ENCODE results near the gene KCNQ1.

Gene KCNQ1

DNA sequence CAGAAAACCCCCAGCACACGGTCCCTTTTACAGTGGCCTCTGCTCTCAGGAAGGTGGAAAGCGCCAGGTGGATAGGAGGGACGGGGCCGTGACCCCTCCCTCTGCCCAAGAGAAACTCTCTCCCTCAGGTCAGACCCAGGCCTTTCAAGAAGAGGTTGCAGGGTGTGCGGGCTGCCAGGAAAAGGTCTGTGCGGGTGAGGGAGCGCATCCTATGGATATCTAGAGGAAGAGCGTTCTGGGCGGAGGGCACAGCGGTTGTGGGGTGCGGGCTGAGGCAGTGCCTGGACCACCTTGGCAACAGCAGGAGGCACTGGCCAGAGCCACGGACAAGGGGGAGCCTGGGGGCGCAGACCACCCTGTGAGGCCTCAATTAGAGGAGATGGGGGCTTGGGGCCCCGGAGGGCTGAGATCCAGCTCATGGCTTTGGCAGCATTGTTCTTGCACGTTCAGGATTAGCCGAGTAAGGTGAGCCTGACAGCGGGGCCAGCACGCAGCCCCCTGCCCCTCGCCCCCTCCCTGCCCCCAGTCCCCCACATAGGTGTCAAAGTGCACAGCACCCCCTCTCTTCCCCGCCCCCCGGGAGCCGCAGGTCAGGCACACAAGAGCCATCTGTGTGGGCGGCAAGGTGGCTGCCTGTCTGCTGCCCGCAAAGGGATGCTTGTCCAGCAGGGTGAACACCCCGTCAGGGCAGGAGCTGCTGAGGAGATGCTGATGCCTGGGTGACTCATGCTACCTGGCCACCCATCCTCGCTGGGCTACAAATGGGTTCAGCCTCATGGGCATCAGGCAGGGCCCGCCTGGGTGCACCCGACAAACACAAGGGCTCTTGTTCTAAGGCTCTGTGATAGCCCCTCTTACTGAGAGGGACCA is 347.8 kb downstream of the KCNQ1 start:
- DNase-seq (ENCODE audit: low read depth, low spot score) = no peak
- H3K4me3 ChIP-seq (ENCODE audit: low read length) = no peak overlapping the region

DNA sequence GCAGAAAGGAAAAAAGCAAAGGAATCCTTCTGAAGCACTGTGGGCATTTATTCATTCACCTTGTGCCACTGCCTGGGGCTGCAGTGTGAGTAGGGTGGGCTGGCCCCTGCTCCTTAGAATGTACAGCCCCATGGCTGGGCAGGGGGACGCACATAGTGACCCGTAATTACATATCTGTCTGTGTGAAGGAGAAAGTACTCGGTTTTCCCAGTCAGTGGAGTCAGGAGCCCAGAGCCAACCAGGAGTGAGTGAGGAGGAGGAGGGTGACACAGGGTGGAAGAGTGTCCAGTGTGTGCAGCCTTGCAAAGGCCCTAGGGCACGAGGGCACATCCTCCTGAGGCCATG is 348.9 kb downstream of the KCNQ1 start:
- no peak for DNase-seq (ENCODE audit: low read depth, low spot score)
- H3K4me3 ChIP-seq (ENCODE audit: low read length) = no peak overlapping the region

DNA sequence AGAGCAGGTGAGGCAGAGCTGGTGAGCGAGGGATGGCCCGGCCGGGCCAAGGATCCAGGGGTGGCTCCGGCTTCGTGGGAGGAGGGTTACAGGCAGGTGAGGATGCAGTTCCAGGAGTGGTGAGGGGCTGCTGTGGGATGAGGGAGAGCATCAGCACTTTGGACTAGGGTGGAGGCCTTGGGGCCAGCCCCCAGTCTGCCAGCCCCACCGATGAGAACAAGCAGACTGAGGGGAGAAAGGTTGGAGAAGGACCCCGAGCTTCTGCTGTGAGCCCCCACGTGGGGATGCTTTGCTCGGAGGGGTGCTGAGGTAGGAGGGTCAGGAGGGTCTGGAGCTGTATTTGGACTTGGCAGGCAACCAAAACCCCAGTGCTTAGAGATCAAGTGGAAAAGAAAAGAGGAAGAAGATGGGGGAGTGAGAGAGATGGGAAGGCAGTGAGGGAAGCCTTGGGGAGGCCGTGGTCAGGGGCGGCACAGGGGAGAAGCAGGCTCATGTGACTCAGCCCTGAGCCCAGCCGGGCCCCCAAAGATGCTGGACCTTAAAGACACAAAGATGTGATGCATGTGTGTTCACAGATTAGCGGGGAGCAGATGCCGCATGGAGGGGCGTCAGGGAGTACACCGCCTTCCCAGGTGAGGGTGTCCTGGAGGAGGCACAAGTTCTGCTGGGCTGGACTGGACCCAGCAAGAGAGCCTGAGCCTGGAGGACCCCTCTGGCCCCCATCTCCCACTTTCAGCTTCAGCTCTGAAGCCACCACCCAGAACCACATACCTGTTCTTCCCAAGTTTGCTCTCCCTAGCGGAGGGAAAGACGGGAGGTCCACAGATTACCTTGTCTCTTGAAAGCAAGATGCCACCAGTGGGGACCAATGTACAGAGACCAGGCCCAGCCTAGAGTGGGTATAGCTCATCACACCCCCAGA is 349.5 kb downstream of the KCNQ1 start:
- DNase-seq (ENCODE audit: low read depth, low spot score) = no peak
- H3K4me3 ChIP-seq (ENCODE audit: low read length) = no peak overlapping the region

DNA sequence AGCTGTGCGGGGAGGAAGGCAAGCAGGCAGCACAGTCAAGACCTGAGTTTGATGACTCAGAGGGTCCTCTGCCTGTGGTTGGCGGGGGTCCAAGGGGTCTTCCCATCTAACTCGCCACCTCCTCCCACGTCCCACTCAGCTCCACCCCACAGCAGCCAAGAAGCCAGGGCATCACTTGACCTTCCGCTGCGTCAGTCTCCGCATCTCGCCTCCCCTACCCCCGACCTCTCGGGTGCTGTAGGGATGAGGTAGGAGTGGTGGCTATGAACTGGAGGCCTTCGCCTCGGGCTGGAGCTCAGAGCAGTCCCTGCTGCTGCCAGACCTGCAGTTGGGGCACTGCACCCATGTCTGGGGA is 350.1 kb downstream of the KCNQ1 start:
- no peak for DNase-seq (ENCODE audit: low read depth, low spot score)
- H3K4me3 ChIP-seq (ENCODE audit: low read length) = no peak overlapping the region

DNA sequence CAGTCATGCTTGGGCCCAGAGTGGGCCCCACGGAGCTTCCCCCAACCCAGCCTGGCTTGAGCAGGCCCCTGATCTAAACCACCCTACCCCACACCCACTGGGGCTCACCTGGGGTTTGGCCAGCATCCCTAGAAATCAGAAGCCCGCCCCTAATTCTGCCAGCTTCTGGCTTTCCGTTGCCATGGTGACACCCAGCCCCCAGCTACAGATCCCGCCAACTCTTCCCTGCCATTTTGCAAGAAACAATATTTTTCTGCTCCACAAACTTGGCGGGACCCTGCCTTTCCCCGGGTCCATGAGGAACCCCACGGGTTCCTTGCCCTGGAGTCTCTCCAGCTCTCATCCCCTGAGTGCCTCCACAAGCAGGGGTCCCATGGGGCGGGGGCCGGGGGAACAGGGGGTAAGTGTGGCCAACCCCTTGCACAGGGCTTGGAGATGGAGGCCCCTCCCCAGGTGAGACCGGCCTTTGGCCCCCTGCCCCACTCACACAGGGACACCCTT is 350.7 kb downstream of the KCNQ1 start:
- no peak for DNase-seq (ENCODE audit: low read depth, low spot score)
- H3K4me3 ChIP-seq (ENCODE audit: low read length) = no peak overlapping the region

DNA sequence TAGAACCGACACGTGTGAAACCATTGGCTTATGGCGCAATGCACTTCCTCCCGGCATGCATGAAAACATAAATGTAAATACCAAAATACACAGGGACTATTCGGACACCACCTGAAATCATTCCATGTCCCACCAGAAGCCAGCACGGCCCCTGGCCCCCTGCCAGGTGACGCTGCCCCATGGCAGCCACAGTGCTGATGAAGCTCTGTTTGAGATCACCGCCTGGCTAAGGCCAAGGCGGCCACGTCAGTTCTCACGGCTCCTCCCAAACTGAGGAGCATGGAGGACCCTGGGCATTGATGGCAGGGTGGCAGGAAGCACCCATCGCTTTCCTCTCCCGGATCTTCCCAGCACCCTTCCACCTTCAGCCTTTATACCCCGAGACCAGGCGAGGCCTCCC is 351.3 kb downstream of the KCNQ1 start:
- DNase-seq (ENCODE audit: low read depth, low spot score) = no peak
- H3K4me3 ChIP-seq (ENCODE audit: low read length) = no peak overlapping the region

DNA sequence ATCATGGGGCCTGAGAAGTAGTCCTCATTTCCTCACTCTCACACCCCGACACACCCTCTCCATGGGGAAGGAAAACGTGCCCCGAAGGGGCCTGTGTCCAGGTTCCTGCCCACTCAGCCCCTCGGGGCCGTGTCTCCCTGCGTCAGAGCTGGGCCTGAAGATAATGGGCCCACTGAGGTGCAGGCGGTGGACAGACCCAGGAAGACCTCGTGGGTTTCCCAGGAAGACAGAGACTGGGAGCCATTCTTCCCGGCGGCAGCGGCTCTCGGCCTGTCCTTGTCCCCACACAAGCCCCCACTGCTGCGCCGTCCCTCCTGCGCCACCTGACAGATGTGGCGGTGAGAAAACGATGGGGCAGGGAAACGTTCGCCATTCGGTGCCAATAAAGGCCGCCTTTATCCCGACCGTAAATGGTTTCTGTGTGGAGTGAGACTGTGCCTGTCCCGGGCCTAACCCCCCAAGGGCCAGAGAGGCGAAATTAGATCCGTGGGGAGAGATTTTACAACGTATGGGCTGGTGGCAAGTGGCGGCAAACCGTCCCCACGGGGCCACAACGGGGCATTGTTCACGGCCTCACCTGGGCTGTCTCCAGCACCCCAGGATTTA is 351.8 kb downstream of the KCNQ1 start:
- no peak overlapping the region for H3K4me3 ChIP-seq (ENCODE audit: low read length)
- DNase-seq (ENCODE audit: low read depth, low spot score) = no peak

DNA sequence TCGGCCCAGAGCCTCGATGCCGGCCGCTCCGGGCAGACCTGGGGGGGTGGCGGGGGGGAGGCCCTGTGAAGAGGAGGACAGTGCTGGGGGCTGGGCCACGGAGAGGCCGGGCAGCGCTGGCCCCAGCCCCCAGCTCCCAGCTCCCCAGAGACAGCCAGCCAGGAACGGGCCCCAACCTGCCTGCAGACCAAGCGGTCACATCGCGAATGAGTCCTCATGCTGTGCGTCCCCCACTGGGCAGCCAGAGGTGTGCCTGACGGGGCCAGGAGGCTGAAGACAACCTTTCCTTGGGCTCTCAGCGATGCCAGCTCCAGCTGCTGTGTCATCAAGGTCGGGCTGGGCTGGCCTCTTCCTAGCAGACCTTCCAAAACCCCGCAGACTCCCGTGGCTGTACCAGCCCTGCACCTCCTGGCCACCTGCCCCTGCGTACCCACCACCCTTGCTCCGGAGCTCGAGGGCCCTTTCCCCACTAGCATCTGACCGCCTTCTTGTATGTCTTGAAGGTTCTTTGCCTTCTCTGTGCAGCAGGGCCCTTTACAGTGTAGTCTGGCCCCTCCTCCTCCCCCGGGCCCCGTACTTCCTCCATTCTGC is 352.4 kb downstream of the KCNQ1 start:
- no peak overlapping the region for H3K4me3 ChIP-seq (ENCODE audit: low read length)

DNA sequence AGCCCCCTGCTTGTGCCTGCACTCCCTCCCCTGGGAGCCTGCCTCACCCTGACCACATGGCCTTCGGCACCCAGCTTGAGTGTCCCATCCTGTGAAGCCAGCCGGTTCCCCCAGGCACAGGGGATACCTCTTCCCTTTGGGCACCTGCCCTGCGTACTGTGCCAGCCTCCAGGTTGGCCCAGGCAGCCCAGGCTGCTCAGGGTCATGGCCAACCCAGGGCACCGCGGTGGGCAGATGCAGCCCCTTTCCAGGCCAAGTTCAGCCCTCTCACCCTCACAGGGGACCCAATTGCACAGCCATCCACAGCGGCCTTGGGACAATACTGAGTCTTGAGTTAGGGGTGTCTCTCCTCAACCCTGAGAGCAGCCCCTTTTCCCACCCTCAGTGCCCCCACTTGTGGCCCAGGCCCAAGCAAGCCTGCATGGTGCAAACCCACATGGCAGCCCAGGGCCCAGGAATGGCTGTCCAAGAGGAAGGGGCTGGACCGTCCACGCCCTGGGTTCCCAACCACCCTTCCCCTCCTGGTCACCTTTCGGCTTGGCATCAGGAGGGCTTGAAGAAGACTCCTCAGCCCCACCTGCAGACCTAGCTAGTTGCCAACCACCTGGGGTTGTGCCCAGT is 353.0 kb downstream of the KCNQ1 start:
- H3K4me3 ChIP-seq (ENCODE audit: low read length) = no peak overlapping the region
- DNase-seq (ENCODE audit: low read depth, low spot score) = no peak

More for the DNA sequence above, 352.4 kb downstream of the KCNQ1 start:
- DNase-seq (ENCODE audit: low read depth, low spot score) = no peak

DNA sequence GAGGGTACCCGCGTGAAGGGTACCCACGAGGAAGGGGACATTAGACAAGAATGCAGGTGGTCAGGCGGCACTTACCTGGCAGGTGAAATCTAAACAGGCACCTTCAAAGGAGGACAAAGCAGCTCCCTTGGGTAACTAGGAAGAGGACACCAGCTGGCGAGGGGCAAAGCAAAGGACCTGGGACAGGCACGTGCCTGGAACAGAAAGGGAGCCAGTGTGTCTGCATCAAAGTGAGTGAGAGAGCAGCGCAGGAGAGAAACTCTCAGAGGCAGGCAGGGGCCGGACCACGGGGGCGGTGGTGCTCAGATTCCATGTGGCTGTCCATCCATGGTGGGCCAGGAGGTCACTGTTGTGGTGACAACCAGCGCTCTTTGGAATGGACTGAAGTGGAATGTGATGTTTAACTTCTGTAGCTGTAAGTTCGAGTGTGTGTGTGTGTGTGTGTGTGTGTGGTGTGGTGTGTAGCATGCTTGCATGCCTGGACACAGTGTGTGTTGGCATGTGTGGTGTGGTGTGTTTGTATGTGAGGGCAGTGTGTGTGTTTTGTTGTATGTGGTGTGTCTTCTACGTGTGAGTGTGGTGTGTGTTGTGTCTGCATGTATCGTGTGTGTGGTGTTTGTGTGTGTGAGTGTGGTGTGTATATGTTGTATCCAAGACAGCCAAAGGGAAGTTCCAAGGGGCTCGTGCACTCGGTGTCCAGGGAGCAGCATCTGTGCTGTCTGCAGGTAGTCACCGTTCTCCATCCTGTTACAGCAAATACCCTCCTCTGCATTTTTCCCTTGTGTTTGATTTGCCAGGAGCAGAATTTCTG is 354.3 kb downstream of the KCNQ1 start:
- H3K4me3 ChIP-seq (ENCODE audit: low read length) = no peak overlapping the region
- no peak for DNase-seq (ENCODE audit: low read depth, low spot score)

DNA sequence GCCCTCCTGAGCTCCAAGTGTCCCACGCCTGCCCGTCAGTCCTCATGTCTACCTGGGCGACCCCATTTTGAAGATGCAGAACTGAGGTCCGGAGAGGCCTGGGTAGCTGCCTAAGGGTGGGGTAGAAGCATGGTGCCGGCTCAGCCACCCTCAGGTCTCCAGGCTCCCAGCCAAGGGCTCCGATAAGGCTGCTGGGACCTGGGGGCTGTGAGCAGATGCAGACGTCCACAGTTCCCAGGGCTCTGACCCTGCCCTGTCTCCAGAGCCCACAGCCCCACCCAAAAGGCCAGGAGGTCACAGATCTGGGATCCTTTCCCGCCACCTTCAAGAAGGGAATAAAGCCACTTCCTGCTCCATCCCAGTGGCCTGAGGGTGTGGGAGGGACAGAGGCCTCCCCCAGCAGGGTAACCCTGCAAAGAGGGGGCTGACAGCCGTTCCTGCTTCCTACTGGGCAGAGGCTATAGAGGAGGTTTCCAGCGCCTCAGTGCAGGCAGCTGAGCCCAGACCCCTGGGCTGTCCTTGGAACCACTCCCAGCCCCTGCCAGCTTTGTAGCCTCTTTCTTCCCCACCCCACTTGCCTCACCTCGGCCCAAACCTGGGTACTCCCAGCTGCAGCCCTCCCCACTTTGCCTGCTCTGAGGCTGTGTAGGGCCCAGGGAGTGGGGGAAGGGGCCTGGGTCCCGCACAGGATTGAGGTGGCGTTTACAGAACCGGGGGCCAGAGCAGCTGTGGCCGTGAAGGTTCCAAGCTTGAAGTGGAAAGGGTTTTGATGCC is 355.3 kb downstream of the KCNQ1 start:
- H3K4me3 ChIP-seq (ENCODE audit: low read length) = no peak overlapping the region
- no peak for DNase-seq (ENCODE audit: low read depth, low spot score)

DNA sequence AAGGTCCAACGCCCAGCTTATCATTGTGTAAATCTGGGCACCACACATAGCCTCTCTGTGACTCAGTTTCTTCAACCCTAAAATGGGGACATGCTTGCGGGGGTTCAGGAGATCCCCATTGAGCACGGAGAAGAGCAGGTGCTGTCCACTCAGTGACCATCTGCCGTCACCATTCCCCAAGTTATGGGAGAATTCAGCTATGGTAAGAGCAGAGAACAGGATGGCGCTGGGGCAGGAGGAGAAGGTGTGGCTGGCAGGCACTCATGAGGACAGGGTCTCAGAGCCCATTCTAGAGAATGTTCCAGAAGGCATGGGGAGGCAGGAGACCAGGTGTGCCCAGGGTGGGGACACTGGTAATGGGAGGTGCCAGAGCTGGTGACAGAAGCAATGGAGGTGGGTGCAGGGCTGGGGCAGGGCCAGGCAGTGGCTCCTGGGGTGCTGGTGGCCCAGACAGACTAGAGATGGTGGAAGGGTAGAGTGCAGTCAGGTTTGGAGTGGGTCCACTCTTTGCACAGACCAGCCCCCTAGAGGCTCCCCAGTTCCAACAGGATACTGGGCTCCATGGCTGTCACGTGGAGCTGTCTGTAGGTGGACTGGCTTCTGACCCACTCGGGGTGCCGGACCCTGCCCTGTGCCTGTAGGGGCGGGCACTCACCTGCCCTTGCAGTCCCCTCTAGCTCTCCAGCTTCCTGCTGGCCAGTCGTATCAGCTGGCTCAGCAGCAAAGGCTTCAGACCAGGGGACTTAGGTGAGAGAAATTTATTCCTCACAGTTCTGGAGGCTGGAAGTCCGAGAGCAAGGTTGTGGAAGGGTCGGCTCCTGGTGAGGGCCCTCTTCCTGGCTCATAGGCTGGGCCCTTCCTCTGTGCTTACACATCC is 356.1 kb downstream of the KCNQ1 start:
- H3K4me3 ChIP-seq (ENCODE audit: low read length) = no peak overlapping the region
- no peak for DNase-seq (ENCODE audit: low read depth, low spot score)

DNA sequence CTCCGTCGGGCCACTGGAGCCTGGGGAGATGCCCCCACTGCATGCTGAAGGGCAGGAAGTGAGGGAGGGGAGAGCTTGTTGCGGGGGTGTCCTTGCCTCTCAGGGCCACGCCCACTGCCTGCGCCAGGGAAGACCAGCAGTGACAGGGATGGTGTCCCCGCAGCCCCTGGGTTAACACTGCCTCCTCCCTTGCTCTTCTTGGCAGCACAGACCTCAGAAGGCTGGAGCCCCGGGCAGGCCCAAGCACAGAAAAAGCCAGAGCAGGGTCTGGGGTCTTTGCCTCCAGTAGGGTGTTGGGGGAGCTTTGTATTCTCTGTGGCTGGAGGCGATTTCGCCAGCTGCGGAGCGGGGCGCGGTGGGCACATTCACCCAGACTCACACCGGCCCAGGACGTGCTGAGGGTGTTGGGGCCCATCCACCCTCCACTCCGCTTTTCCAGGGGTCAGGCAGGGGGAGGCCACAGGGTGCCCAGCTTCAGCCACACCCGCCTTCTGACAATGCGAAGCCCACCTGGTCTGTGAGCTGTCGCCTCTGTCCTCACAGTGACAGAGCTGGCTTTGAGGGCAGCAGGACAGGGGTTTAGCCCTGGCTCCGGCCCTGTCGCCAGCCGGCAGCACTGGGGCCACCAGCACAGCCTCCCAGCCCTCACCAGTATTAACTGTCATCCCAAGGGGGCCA is 357.0 kb downstream of the KCNQ1 start:
- no peak for DNase-seq (ENCODE audit: low read depth, low spot score)

DNA sequence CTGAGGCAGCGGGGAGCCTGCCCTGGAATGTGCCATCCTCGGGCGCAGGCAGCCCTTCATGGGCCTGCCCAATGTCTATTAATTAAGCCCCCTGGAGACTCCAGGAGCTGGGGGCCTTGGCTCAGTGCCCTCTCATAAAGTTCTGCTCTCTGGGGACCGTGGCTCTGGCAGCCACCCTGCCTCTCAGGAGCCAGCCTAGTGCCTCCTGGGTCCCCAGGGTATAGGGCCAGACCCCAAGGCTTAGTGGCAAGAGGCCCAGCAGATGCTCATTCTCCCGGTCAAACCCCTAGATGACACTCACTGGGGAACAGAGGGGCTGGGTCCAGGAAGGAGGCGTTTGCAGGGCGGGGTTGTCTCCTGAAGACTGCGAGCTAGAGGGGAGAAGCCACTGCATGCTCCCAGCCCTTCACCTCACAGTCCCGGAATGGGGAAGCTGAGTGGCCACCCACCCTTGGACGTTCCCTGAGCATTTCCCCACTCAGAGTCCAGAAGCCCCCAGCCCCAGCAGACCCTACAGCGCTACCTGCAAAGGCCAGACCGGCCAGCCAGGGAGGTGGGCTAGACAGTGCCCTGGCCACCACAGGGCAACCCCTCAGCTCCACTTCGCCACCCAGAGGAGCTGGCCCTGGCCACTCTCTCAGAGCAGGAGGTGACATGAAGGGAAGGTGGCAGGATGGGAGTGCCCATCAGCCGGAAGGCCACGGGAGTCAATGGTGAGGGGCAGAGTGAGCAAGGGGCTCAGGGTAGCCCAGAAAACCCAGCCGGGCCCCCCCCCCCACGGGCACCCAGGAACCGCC is 357.8 kb downstream of the KCNQ1 start:
- H3K4me3 ChIP-seq (ENCODE audit: low read length) = no peak overlapping the region

More for the DNA sequence above, 357.0 kb downstream of the KCNQ1 start:
- no peak overlapping the region for H3K4me3 ChIP-seq (ENCODE audit: low read length)

More for the DNA sequence above, 357.8 kb downstream of the KCNQ1 start:
- no peak for DNase-seq (ENCODE audit: low read depth, low spot score)
